Measurements from ENCODE around the gene NKX6-2. TPM values are rescaled to one million over a fixed set of nuclear protein-coding genes. Genes with fewer than 3 reads are reported as not detected.
"Not testable (repeated sequence)": the region's sequence is repeated elsewhere in the genome, so short reads cannot be mapped to it uniquely, and the experiment has no call there.

The NKX6-2 gene
- total RNA-seq, 1 donor from 2014 or later, result not detected

- H3K4me3 ChIP-seq (ENCODE audit: low read depth, low read length), result no peak overlapping the region
- no peak for TF ChIP-seq CTCF (IDR thresholded peaks at IDR 0.05; ENCODE audit: insufficient read depth, low read length, severe bottlenecking)
- FAIRE-seq (no peak), DNase-seq (ENCODE audit: low read depth) (no peak)
- H3K36me3 ChIP-seq (ENCODE audit: control insufficient read depth, insufficient read depth, low read length), result no peaks in the 10 kb centered on the region
- no peaks in the 10 kb centered on the region for H3K27me3 ChIP-seq (ENCODE audit: control insufficient read depth, insufficient read depth, low read length)
Measured at GRCh38 chr10:132829403-132829802, 43.5 kb upstream of the NKX6-2 start.

- no peak for TF ChIP-seq CTCF (IDR thresholded peaks at IDR 0.05; ENCODE audit: insufficient read depth, low read length, severe bottlenecking)
- no peak overlapping the region for H3K4me3 ChIP-seq (ENCODE audit: low read depth, low read length)
- no peaks in the 10 kb centered on the region for H3K36me3 ChIP-seq (ENCODE audit: control insufficient read depth, insufficient read depth, low read length)
- no peaks in the 10 kb centered on the region for H3K27me3 ChIP-seq (ENCODE audit: control insufficient read depth, insufficient read depth, low read length)
- DNase-seq (ENCODE audit: low read depth) (no peak), FAIRE-seq (no peak)
Measured at GRCh38 chr10:132828681-132829080, 42.7 kb upstream of the NKX6-2 start.

GRCh38 chr10:132827861-132828539, 42.1 kb upstream of the NKX6-2 start:
- no peaks in the 10 kb centered on the region for H3K36me3 ChIP-seq (ENCODE audit: control insufficient read depth, insufficient read depth, low read length)
- DNase-seq (ENCODE audit: low read depth) (no peak), FAIRE-seq (no peak)
- no peak overlapping the region for H3K4me3 ChIP-seq (ENCODE audit: low read depth, low read length)
- no peak for TF ChIP-seq CTCF (IDR thresholded peaks at IDR 0.05; ENCODE audit: insufficient read depth, low read length, severe bottlenecking)
- no peaks in the 10 kb centered on the region for H3K27me3 ChIP-seq (ENCODE audit: control insufficient read depth, insufficient read depth, low read length)

GRCh38 chr10:132827423-132827789, 41.5 kb upstream of the NKX6-2 start:
- H3K4me3 ChIP-seq (ENCODE audit: low read depth, low read length), result no peak overlapping the region
- DNase-seq (ENCODE audit: low read depth) (no peak), FAIRE-seq (no peak)
- TF ChIP-seq CTCF (IDR thresholded peaks at IDR 0.05; ENCODE audit: insufficient read depth, low read length, severe bottlenecking), result no peak
- no peaks in the 10 kb centered on the region for H3K36me3 ChIP-seq (ENCODE audit: control insufficient read depth, insufficient read depth, low read length)
- H3K27me3 ChIP-seq (ENCODE audit: control insufficient read depth, insufficient read depth, low read length), result no peaks in the 10 kb centered on the region

GRCh38 chr10:132826524-132827422, 40.8 kb upstream of the NKX6-2 start:
- no peak for DNase-seq (ENCODE audit: low read depth)
- H3K27me3 ChIP-seq (ENCODE audit: control insufficient read depth, insufficient read depth, low read length), result no peaks in the 10 kb centered on the region
- no peak overlapping the region for H3K4me3 ChIP-seq (ENCODE audit: low read depth, low read length)
- FAIRE-seq, result no peak
- no peak for TF ChIP-seq CTCF (IDR thresholded peaks at IDR 0.05; ENCODE audit: insufficient read depth, low read length, severe bottlenecking)
- H3K36me3 ChIP-seq (ENCODE audit: control insufficient read depth, insufficient read depth, low read length), result no peaks in the 10 kb centered on the region

- DNase-seq (ENCODE audit: low read depth); FAIRE-seq; H3K36me3 ChIP-seq (ENCODE audit: control insufficient read depth, insufficient read depth, low read length); H3K27me3 ChIP-seq (ENCODE audit: control insufficient read depth, insufficient read depth, low read length); H3K4me3 ChIP-seq (ENCODE audit: low read depth, low read length): not testable (repeated sequence)
Measured at GRCh38 chr10:132825783-132826523, 40.0 kb upstream of the NKX6-2 start.
